Measurements from ENCODE around the gene CRELD2.

CRELD2 gene

DNA sequence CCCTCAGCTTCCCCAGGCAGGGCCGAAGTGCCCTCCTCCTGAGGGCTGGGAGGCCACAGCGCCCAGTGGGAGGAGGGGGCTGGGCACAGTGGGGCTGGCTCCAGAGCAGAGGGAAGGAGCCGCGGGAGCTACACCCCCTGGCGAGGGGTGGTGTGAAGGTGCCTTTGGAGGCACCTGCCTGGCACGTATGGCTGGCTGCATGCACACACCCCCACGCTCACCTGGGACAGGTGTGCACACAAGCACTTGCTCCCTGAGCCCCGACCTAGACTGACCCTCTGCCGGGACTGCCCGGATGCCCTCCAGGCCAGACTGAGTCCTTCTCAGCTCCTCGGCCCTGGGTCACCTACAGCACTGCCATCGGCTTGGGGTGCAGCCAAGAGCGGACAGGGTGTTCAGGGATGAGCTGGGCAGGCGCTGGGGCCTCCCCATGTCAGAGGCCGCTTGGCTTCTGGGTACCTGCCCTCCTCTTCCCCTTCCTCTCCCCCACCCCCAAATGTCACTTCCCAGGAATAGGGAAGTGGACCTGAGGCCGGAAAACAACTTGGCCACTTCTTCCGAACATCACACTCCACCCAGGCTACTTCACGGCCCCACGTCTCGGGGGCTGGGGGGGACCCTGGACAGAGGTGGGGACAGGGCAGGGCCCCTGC lies 34.7 kb downstream of the CRELD2 start:
- peak overlapping the region in 16 of 21 experiments; percentile 29 to 92 (median 81) for H3K27ac ChIP-seq
- H3K4me3 ChIP-seq = no peak overlapping the region

DNA sequence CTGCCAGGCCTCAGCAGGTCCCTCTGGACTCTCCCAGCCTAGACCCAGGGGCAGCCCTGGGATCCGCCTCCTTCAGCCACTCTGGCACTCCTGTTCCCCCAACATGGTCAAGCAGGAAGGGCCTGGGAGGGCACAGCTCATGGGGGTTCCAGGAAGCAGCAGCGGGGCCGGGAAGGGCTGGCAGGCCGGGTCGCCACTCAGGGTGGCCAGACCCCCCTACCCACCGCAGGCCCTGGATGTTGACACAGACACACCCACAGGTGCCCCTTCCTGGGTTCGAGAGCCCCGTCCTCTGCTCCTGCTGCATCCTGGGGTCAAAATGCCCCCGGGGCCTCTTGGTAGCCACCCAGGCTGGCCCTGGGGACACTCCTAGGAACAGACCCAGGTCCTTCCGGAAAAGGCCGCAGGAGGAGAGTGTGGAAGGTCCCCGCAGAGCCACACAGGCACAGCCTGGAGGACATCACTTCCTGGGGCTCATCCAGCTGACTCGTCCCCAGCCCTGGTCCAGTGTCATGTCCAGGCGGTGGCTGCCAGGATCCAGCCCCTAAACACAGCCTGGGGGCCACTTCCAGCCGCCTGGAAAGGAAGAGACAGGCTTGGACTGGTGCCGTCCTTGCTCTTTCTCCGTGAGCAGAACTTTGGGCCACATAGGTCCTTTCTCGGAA lies 35.4 kb downstream of the CRELD2 start:
- Histone ChIP-seq H3K27ac (peak overlapping the region in 16 of 21 experiments; percentile 29 to 92 (median 77)), H3K4me3 (no peak overlapping the region)

DNA sequence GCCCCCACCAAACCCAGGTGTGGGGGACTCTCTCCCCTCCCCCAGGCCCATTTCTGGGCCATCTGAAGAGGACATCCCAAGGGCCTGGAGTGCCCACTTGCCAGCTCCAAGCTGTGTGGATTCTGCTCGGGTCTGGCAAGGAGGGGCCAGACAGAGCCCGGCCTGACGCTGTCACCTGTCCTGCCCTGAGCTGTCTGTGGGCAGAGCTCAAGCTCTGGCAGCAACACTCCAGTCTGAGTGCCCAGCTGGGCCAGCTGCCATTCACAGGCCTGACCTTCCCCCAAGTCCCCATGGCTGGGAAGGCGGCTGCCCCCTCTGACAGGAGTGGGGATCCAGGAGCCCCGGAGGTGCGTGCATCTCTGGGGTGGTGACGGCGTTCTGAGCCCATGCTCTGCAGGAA lies 35.9 kb downstream of the CRELD2 start:
- Histone ChIP-seq H3K27ac (peak overlapping the region in 11 of 21 experiments; percentile 29 to 92 (median 82)), H3K4me3 (no peak overlapping the region)

DNA sequence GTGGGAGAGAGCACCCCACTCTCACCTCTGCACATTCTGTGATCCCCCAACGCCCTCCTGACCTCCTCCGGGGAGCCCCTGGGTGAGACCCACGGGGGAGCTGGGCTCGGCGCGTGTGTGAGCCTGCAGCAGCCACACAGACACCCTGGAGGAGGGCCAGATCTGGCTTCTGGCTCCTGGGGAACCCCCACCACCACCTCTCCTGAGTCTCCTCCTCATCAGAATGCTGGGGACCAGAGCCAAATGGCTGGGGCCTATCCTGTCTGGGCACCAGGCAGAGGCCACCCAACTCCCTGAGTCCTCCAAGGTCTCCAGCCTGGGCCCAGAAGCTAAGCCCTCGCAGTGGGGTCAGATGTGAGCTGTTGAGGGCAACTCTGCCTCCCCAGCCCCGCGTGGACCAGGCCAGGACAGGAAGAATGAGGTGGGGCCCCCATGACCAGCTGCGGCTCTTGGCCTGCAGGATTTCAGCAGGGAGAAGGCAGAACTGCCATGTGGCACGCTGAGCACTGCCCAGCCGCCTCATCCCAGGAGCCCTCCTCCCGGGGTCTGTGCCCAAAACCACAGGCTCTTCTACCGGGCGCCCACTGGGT lies 36.7 kb downstream of the CRELD2 start:
- peak overlapping the region in 9 of 21 experiments; percentile 43 to 92 (median 82) for H3K27ac ChIP-seq
- no peak overlapping the region for H3K4me3 ChIP-seq

DNA sequence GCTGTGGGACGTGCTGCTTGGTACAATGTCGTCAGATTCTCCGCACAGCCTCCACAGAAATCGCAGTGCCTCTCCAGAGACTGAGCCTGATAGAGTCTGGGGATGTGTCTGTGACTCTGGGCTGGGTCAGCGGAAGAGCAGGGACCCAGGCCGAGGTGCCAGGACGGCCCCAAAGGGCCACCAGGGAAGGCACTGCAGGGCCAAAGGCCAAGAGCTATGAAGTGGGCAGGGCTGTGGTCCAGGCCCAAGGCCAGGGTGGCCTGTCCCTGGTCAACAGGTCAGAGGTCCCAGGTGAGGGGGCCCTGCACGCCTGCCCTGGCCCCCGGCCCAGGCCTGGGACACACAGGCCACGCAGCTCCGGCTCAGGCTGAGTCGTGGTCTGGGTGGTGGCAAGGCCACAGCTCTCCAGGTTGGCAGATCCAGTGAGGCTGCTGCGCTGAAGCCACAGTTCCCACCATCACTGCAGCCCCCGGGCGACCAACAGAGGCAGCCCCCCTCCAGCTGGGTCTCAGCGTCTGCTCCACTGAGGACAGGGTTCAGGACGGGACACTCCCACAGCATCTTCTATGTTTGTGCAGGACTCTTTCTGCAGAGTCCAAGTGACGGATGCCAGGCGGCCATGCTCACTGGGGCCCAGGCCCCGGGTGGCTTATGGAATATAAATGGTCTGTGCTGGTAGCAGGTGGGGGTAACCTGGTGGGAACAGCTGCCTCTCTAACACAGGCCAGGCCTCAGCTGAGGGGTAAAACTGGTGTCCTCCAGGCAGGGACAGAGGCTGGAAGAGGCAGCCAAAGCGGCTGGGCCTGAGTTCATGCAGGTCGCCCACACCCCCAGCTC lies 37.4 kb downstream of the CRELD2 start:
- Histone ChIP-seq H3K27ac (peak overlapping the region in 12 of 21 experiments; percentile 16 to 92 (median 56)), H3K4me3 (no peak overlapping the region)

DNA sequence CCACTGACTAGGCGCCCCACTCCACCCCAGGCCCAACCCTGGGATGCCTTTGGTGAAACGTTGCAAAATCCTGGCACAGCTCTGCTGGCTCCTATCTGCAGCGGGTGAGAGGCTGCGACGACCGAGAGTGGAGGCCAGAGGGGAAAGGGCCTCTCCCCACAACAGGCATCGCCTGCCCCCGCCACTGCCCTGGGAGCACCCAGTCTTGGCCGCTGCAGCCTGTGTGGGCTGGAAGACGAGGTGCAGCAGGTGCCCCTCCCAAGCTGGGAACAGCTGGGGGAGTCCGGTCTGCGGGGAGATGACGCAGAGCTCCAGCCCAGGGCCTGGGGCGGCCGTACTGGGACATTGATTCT lies 38.0 kb downstream of the CRELD2 start:
- Histone ChIP-seq H3K27ac (peak overlapping the region in 10 of 21 experiments; percentile 19 to 92 (median 74)), H3K4me3 (no peak overlapping the region)

DNA sequence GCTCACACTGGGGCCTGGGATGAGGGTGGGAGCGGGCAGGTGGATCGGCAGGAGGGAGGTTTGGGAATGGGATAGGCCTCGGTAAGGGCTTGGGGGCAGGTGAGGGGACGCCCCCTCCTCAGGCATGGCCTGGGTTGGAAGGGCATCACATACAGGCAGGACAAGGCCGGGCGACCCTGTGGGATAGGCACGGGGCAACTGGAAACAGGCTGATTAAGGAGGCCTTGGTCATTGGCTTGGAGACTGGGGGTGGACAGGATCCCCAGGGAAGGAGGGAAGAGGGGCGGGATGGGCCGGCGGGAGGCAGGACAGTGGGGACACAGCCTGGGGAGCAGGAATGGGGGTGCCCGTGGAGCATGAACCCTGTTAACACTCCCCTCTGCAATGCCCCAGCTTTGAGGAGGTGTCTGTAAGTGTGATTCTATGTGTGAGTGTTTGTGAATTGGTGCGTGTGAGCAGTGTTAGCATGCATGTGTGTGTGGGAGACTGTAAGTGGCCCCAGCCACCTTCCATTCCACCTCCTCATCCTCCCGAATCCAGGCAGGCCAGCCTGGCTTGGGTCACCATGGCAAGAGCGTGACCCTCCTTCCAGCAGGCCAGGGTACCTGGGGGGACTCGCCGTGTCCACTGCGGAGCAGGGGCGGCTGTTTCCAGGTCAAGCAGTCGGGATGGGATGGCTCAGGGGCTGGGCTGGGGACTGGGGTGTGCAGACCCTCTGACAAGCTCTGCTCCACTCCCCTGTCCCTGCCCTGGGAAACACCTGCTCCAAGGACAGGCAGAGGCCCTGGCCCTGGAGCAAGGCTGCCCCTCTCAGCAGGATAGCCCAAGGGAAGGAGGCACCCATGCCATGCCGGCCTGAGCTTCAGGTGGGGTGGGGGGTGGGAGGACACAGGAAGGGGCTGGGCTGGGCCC lies 38.7 kb downstream of the CRELD2 start:
- H3K27ac ChIP-seq = peak overlapping the region in 10 of 21 experiments; percentile 3 to 92 (median 60)
- H3K4me3 ChIP-seq = no peak overlapping the region

DNA sequence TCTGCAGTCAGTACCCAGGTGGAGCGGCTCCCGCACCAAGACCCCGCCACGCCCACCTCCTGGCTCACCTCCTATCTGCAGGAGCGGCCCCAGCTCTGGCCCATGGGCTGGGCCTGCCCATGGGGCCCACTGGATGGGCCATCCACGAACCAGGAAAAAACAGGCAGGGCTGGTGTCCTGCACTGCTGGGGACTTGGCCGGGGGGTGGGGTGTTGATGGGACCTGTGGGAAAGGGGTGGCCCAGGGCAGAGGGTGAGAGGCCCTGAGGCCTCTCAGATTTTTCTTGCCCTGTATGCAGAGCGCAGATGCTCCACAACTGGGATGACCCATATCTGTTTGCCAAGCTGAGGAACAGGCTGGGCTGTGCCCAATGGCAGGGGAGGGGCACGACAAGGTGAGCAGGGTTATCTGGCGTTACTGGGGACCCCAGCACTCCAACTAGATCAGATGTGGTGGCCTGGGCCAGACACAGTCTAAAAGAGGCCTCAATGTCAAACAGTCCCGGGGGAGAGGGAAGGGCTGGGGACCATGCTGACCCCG lies 39.5 kb downstream of the CRELD2 start:
- peak overlapping the region in 6 of 21 experiments; percentile 40 to 97 (median 96) for H3K27ac ChIP-seq
- no peak overlapping the region for H3K4me3 ChIP-seq

DNA sequence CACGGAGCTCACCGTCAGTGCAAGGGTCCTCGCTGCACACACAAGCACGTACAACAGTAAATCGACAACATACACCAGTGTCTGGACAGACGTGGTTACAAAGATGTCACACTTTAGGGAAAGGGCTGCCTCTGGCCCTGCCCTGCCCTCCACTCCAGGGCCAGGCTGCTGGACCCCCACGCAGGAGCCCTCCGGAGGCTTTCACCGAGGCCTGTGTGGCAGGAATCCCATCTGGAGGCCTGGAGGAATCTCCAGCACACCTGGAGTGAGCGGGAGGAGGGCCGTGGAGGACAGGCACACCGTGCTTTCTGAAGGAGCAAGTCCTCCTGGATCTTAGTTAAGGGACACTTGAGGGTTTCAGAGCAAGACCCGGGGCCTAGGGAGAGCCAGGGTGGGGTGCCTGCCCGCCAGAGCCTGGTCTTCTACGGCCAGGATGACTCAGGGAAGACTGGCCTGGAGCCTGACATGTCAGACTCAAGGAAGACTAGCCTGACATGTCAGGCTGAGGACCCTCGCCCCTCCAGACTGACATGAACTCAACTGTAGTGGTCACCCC lies 40.0 kb downstream of the CRELD2 start:
- Histone ChIP-seq H3K27ac (peak overlapping the region in 9 of 21 experiments; percentile 3 to 98 (median 96)), H3K4me3 (no peak overlapping the region)

DNA sequence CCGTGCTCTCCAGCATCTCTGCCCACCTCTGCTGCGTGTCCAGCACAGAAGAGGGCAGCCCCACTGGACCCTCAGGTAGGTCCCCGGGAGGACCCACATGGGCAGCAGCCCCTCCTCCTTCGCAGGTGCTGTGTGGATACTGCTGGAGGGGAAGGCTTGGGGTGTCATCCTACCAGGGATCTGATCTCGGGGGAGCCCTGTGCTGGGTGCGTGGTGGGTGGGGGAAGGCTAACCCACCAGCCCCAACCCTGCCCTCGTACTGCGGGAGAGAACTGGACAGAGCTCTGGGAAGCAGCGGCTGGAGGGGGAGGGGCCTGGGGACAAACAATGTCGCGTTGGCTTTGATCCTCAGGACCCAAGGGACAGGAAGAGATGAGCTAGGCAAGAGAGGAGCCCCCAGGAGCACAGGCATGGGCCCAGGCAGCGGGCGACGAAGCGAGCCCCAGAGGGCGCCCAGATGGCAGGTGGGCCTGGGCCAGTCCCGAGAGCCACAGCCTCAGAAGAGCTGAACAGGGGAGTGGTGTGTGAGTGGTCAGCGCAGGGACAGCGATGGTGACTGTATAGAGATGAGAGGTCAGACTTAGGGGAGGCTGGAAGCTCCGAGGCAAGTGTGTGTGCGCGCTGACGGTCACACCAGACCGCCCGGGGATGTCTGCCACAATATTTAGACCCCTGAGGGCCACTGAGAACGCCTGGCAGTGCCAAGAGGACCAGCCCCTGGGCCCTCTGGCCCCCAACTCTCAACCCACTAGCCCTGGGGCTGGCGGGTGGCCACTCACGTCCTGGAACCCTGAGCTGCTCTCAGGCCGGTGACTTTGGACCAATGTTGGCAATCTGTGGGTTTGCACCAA lies 40.7 kb downstream of the CRELD2 start:
- H3K27ac ChIP-seq = peak overlapping the region in 20 of 21 experiments; percentile 82 to 99 (median 96)
- peak overlapping the region; percentile 52 to 97 (median 70) for H3K4me3 ChIP-seq

DNA sequence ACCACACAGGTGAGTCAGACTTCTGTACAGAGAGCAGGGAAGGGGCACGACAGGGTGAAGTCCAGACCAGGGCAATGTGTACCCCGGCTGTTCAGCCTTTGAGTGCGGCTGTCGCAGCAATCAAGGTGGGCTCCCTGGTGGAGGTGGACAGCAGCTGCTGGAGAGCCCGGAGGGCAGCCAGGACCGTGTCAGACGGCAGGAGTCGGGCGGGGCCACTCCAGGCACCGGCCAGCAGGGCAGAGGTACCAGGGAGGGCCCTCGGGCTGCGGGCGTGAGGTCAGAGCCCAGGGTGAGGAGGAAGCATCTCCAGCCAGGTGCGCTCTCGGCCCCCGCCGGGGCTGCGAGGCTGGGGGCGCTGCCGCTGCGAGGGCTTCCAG lies 41.3 kb downstream of the CRELD2 start:
- peak overlapping the region; percentile 73 to 99 (median 96) for H3K27ac ChIP-seq

DNA sequence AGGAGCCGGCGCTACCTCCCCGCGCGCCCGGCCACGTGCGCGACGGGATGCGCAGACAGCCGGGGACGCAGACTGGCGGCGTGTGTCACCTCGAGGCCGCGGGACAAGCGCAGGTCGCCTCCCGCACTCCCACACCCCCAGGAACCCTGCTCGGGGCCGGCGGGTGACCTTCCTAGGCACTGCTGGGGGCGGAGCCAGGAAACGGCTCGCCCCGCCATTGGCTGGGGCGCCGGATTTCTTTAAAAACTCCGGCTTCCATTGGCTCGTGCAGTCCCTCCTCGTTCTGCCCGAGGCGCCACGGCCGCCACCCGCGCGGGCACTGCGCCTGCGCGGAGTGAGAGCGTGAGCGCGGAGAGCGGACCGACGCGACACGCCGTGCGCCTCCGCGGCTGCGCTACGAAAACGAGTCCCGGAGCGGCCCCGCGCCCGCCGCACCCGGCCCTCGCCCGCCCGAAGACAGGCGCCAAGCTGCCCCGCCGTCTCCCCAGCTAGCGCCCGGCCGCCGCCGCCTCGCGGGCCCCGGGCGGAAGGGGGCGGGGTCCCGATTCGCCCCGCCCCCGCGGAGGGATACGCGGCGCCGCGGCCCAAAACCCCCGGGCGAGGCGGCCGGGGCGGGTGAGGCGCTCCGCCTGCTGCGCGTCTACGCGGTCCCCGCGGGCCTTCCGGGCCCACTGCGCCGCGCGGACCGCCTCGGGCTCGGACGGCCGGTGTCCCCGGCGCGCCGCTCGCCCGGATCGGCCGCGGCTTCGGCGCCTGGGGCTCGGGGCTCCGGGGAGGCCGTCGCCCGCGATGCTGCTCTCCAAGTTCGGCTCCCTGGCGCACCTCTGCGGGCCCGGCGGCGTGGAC lies 41.9 kb downstream of the CRELD2 start, which contains the start of gene PIM3:
Gene PIM3 (plus strand): TSS at position 614 of the 846 bp plus-strand sequence. CDS start 176 bp downstream, at position 790.
- Histone ChIP-seq H3K27ac (peak within 1 kb of the TSS; percentile 90 to 99 (median 96)), H3K4me3 (peak within 1 kb of the TSS; percentile 56 to 97 (median 70))

More for the DNA sequence above, 41.3 kb downstream of the CRELD2 start:
- peak overlapping the region; percentile 52 to 97 (median 70) for H3K4me3 ChIP-seq

DNA sequence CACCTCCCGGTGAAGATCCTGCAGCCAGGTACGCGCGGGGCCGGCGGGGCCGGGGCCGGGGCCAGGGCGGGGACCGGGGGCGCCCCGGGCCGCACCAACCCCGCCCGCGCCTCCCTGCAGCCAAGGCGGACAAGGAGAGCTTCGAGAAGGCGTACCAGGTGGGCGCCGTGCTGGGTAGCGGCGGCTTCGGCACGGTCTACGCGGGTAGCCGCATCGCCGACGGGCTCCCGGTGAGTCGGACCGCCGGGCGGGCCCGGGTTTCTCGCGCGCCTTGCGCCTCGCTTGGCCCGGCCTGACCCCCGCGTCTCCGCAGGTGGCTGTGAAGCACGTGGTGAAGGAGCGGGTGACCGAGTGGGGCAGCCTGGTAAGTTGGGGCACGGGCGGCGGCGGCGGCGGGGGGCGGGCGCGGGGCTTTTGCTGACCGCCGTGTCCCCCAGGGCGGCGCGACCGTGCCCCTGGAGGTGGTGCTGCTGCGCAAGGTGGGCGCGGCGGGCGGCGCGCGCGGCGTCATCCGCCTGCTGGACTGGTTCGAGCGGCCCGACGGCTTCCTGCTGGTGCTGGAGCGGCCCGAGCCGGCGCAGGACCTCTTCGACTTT lies 42.7 kb downstream of the CRELD2 start:
- peak overlapping the region; percentile 56 to 97 (median 70) for H3K4me3 ChIP-seq
- H3K27ac ChIP-seq = peak overlapping the region; percentile 90 to 99 (median 96)

DNA sequence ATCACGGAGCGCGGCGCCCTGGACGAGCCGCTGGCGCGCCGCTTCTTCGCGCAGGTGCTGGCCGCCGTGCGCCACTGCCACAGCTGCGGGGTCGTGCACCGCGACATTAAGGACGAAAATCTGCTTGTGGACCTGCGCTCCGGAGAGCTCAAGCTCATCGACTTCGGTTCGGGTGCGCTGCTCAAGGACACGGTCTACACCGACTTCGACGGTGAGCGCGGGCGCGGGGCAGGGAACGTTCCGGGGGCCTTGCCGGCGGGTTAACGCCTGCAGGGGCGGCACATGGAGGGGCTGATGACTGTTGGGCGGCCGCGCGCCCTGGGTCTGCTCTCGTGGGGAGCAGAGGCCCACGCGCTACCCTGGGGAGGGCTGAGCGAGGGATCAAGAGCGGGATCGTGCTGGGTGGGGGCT lies 43.2 kb downstream of the CRELD2 start:
- H3K27ac ChIP-seq = peak overlapping the region; percentile 90 to 99 (median 96)
- peak overlapping the region; percentile 56 to 97 (median 70) for H3K4me3 ChIP-seq

DNA sequence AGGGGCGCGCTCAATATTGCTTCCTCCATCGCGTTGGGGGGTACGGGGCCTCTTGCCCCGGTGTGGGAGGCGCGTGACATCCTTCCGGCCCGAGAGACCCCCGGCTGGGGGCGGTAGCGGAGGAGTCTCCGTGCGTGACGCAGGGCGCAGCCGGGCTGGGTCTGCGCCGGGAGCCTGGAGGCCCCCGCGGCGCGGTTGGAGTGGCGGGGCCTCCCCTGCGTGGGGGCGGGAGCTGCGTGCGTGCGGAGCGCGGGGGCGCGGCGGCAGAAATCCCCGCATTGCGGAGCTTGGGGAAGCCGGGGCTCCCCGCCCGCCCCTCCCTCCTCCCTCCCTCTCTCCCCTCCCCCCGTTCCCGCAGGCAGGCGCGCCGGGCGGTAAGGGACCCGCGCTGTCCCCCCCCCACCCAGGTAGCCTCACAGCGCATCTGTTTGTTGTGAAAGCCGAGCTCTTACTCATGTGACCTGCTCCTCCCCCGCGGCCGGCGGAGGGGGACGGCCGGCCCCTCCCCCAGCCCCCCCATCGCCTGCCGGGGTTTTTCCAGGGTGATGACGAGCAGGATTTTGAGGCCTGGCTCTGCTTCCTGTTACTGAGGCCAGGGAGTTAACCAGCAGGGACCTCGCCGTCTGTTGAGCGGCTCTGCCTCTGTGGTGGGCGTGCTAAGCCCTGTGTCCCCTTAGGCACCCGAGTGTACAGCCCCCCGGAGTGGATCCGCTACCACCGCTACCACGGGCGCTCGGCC lies 43.7 kb downstream of the CRELD2 start:
- Histone ChIP-seq H3K4me3 (peak overlapping the region; percentile 56 to 97 (median 70)), H3K27ac (peak overlapping the region; percentile 90 to 99 (median 96))

Measured in skin epidermis (tissue), 12 donors.